GM19395 (cell line): ENCODE data around the gene CYB561.

Experiments used
- ATAC-seq: cut with Tn5 transposase; IDR thresholded peaks from one replicate; pipeline ENCODE4 v1.9.1; 2021; ENCODE audit warnings: mild to moderate bottlenecking, moderate library complexity; ENCODE audit not compliant: unreplicated experiment

CYB561 gene

GRCh38 chr17:63419398-63419797 lies 26.7 kb downstream of the CYB561 start:
- no peak for ATAC-seq

- ATAC-seq, result no peak
Observed at GRCh38 chr17:63418540-63418939, 27.6 kb downstream of the CYB561 start.

- ATAC-seq, result no peak
Observed at GRCh38 chr17:63414222-63414621, 31.9 kb downstream of the CYB561 start.

- ATAC-seq, result no peak
Observed at GRCh38 chr17:63413128-63413527, 33.0 kb downstream of the CYB561 start.

GRCh38 chr17:63412234-63412633 lies 33.9 kb downstream of the CYB561 start:
- no peak for ATAC-seq

GRCh38 chr17:63407741-63408330 lies 38.3 kb downstream of the CYB561 start:
- no peak for ATAC-seq

GRCh38 chr17:63406689-63407330 lies 39.3 kb downstream of the CYB561 start:
- ATAC-seq, result peak; percentile 82

GRCh38 chr17:63405741-63406261 lies 40.3 kb downstream of the CYB561 start:
- no peak for ATAC-seq

GRCh38 chr17:63405020-63405419 lies 41.1 kb downstream of the CYB561 start:
- no peak for ATAC-seq

GRCh38 chr17:63402431-63403212 lies 43.5 kb downstream of the CYB561 start:
- ATAC-seq, result no peak

- no peak for ATAC-seq
Observed at GRCh38 chr17:63399856-63400255, 46.2 kb downstream of the CYB561 start.

GRCh38 chr17:63399316-63399715 lies 46.8 kb downstream of the CYB561 start:
- no peak for ATAC-seq

GRCh38 chr17:63398680-63399079 lies 47.4 kb downstream of the CYB561 start:
- ATAC-seq, result no peak

- no peak for ATAC-seq
Observed at GRCh38 chr17:63395075-63395805, 50.9 kb downstream of the CYB561 start.

GRCh38 chr17:63390090-63390489 lies 56.0 kb downstream of the CYB561 start:
- ATAC-seq, result no peak

GRCh38 chr17:63387656-63388340 lies 58.3 kb downstream of the CYB561 start:
- no peak for ATAC-seq

- no peak for ATAC-seq
Observed at GRCh38 chr17:63382826-63383225, 63.3 kb downstream of the CYB561 start.
